HG03457 (cell line): ENCODE results near the gene PHC2.

Source experiments
- ATAC-seq: cut with Tn5 transposase; IDR thresholded peaks from one replicate; pipeline ENCODE4 v1.9.1; 2021; ENCODE audit warnings: moderate number of reproducible peaks; ENCODE audit not compliant: unreplicated experiment

Gene PHC2

GRCh38 chr1:33334081-33334552, 96.8 kb downstream of the PHC2 start:
- ATAC-seq: no peak

DNA sequence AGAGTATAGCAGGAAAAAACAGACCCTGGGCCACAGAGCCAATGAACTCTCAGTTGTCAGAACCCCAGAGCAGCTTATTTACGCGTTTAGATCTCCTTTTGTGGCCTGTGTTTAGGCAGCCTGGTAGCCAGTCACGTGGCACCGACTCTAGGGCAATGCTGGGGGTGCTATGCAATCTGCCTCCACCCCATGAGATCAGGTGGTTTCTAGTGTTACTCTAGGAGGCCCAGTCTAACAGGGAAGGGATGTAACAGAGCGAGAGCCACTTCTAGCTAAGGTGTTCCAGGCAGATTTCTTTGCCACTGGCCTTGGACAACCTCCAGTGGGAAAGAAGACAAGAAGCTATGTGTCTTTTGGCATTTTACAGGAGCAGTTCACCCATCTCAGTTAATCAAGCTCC, 98.0 kb downstream of the PHC2 start:
- ATAC-seq: no peak

- no peak for ATAC-seq
Measured at GRCh38 chr1:33332357-33332789, 98.5 kb downstream of the PHC2 start.

DNA sequence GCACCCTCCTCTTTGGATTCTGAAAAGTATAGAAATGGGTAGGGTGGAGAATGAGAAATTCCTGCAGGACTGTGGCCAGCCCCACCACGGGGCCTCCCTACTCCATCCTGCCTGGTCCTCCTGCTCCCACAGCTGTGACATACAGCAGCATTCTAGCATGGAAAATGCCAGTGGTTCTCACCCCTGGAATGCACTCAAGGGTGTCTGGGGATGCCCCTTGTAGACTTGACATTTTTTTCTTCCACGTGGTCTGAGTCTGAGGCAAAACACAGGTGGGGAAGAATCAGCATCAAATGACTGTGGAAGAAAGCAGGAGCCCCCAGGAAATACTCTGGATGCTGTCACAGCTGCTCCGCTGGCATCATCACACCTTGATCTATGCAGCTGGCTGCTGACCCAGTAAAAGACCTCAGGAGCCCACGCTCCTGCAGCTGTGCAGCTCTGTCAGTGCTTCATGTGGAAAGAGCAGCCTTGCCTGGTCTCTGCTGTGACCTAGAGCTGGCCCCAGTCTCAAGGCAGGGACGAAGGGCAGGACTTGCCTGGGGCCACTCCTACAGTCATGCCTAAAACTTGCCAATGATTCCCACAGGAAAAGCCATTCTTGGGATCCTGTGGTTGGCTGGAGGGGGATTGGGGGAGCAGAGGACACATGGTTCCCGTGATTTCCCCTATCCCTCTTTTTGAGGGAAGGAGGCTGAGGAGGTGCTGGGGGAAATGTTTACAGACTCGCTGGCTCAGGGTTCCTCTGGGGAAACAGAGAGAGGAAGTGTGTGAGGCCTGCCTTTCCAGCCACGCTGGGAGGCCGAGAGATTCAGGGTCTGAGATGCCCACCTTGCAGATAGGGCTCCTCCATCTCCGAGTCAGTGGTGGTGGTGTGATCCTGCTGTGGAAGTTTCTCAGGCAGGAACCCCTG, 99.2 kb downstream of the PHC2 start:
- ATAC-seq: no peak

- ATAC-seq: no peak
Measured at GRCh38 chr1:33330906-33331305, 100.0 kb downstream of the PHC2 start.

DNA sequence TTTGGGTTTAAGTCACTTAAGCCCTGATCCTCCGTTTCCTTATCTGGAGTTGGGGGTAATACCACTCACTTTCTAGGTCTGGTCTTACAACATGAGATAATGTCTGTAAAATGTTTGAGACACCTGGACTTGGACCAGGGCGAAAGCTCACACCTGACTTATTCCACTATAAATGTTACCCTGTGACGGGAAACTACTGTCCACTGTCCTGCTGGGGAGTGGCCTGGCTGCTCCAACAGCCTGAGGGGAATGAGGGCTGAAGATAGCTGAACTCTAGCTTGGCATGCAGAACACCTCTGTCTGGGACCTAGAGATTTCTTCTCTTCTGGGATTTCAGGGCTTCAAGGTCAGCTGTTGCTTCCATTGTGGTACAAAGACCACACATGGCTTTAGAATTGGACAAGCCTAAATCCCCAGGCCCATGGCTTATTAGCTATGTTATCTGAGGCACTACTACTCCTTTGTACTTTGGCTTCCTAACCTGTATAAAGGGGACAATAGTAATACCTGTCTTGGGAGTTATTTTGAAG, 100.5 kb downstream of the PHC2 start:
- no peak for ATAC-seq

GRCh38 chr1:33329600-33330305, 101.1 kb downstream of the PHC2 start:
- ATAC-seq: no peak

DNA sequence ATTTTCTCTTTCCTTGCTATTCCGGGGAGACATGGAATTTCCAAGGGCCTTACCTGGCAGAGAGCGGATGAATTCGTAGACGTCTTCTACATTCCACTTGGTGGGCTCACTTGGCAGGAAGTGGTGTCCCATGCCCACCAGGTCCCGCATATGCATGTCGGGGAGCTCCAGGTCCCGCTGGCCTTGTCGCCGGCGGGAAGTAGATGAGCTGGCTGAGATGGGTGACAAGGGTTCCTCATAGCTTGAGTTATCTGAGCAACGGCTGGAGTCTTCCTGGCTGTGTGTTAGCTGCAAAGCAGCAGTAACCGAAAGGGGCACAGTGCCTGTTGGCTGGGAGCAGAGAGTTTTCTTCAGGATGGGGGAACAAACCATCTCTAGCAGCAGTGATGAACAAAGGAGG, 102.1 kb downstream of the PHC2 start:
- ATAC-seq: no peak

DNA sequence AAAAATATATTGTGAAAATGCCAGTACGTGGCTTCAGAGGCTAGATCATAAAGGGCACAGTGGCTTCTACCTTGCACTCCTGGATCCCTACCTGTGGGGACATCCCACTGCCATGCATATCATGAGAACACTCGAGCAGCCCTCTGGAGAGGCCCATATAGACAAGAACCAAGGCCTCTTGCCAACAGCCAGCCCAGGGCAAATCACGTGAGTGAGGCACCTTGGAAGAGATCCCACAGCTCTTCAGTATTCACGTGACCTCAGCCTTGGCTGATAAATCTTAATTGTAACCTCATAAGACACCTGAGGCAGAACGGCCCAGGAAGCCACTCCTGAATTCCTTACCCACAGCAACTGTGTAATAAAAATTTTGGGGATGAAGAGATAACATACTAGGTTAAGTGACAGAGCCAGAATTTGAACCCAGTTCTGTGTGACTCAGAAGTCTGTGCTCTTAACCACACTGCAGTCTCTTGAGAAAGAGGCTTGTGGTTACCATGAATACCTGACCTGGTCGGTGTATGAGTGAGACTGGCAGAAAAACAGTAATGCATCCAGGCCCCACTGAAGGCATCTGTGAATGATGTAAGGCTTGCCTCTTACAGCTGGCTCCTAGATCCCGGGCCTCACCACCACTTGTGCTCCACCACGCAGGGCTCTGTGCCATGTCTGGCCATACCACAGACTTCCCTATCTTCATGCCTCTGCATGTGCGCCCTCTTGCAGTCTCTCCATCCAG, 103.1 kb downstream of the PHC2 start:
- ATAC-seq: no peak

GRCh38 chr1:33326785-33327184, 104.1 kb downstream of the PHC2 start:
- ATAC-seq: no peak

- ATAC-seq: no peak
Measured at GRCh38 chr1:33324677-33325575, 106.0 kb downstream of the PHC2 start.

GRCh38 chr1:33323663-33324477, 107.0 kb downstream of the PHC2 start:
- ATAC-seq: no peak

DNA sequence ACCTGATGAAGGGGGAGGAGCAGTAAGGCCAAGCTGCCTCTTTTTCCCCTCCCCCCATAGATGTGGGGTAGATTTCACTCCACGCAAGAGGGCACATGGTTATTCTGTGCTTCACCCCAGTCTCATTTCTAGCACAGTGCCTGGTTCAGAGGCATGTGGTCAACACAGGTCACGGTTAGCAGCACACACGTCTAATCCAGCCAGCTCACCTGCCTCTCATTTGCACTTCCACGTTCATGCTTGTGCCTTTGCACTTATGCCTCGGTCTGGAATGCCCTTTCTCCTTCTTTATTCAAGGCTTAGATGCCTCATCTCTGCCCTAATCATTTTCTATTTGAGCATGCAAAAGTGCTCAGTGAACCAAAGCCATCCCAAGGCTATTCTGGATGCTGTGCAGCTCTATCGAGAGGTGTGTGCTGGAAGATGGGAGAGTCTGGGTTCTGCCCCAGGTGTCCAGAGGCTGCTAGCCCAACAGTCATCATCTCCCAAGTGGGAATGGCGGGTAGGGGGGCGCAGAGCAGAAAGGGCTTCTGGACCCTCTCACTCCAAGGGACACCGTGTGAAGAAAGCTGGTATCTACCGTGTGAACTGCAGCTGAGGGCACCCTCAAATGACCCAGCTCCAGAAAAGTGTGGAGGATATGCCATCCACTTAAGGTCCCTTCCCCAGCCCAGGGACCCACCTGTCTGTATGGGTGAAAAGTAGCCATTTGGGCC, 107.9 kb downstream of the PHC2 start:
- ATAC-seq: no peak

- no peak for ATAC-seq
Measured at GRCh38 chr1:33322109-33322508, 108.8 kb downstream of the PHC2 start.

DNA sequence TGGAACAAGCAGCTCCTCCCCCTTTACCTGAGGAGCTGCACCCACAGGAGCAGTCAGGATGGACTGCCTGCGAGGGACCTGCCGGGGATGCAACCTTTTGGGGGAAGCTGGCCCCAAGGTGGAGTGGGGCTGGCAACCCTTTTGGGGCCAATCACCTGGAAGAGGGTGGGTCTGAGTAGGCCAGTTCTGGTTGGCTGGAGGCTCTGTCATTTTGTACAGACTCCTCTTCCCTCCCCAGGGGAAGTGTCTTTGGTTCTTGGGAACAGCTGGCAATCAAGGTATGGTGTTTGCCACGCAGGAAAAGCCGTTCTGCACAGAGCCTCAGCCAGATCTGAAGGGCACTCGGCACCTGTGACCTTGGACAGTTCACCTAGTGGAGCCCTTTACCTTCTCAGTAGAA, 109.7 kb downstream of the PHC2 start:
- ATAC-seq: no peak

DNA sequence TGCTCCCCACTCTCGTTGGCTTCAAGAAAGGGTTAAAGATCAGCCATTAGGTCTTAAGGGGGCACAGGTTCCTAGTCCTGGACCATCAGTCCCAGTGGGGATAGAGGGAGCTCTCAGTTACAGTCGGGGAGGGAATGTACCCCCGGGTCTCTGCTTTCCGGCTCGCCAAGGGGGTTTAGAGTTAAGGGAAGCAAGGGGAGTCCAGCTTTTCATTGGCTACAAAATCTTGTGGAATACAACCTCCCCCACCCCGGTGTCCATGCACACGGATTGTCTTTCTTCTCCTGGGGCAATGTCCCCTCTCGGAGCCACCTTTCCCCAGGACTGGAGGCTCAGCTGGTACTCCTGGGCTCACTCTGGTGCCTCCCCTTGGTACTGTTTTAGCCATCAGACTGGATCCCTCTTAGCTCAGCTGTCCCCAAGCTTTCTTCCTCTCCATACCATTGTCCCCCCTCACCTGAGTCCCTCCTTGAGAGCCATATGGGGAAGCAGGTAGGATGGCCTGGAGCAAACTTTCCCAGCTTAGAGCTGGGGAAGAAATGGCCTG, 110.2 kb downstream of the PHC2 start, which contains the start of gene A3GALT2:
Gene A3GALT2 (minus strand): TSS at position 480 of the 547 bp plus-strand sequence. CDS start 0 bp downstream, at position 480.
- no peak for ATAC-seq

- ATAC-seq: no peak
Measured at GRCh38 chr1:33319949-33320618, 110.8 kb downstream of the PHC2 start.
